K562 (cell line): ENCODE results near the gene KLRK1. TPM values are rescaled to one million over a fixed set of nuclear protein-coding genes. Genes with fewer than 3 reads are reported as not detected.

Source experiments
- BHLHE40 ChIP-seq: IDR thresholded peaks from 2 replicates; pipeline ENCODE4 v1.6.1; 2011; ENCODE audit warnings: low read length, improper control_type of control experiment
- BRF2 ChIP-seq: IDR thresholded peaks from 3 replicates; pipeline ENCODE4 v1.6.1; 2011; ENCODE audit warnings: borderline replicate concordance, mild to moderate bottlenecking; ENCODE audit not compliant: insufficient read length, insufficient read depth
- CHCHD3 ChIP-seq: fragments of 250-450 bp; sonication (Bioruptor Pico); IDR thresholded peaks from 2 replicates; pipeline ENCODE4 v2.1.2; 2022; ENCODE audit warnings: mild to moderate bottlenecking
- CTCF ChIP-seq, 3 experiments: IDR thresholded peaks in 2 of 3; conservative IDR thresholded peaks in 1 of 3; 2 replicates each; pipeline ENCODE4 v1.5.1; 2011 to 2012; ENCODE audit warnings: low read length in 3 of 3, mild to moderate bottlenecking in 3 of 3, control low read depth in 2 of 3, improper control_type of control experiment in 1 of 3, inconsistent platforms in 1 of 3, low read depth in 1 of 3, mixed read lengths in 1 of 3, moderate library complexity in 1 of 3; ENCODE audit not compliant: insufficient read depth in 2 of 3
- ETV6 ChIP-seq, 3 experiments: fragments of 150-350 bp in 1 of 3; sonication (generic) in 1 of 3; formaldehyde crosslinking in 1 of 3; IDR thresholded peaks; 2 replicates each; pipeline versions ENCODE4 v1.6.1 to v1.8.0; 2014 to 2022; ENCODE audit warnings: borderline replicate concordance in 2 of 3, low read depth in 2 of 3, antibody characterized with exemption in 1 of 3, low read length in 1 of 3, mild to moderate bottlenecking in 1 of 3, missing genetic modification reagents in 1 of 3
- FOXJ2 ChIP-seq: fragments of 200-800 bp; sonication (Bioruptor generic); IDR thresholded peaks from 2 replicates; pipeline ENCODE4 v1.6.1; 2016; ENCODE audit warnings: missing genetic modification characterization, missing compliant biosample characterization
- GTF2B ChIP-seq: IDR thresholded peaks from 2 replicates; pipeline ENCODE4 v1.6.1; 2011; ENCODE audit not compliant: insufficient read length; ENCODE audit errors: extremely low read depth
- RBFOX2 ChIP-seq: fragments of 200-400 bp; formaldehyde crosslinking; IDR thresholded peaks from 2 replicates; pipeline ENCODE4 v1.6.1; 2017; ENCODE audit warnings: low read depth, mild to moderate bottlenecking, low read length, moderate library complexity
- SMARCB1 ChIP-seq: IDR thresholded peaks from 2 replicates; pipeline ENCODE4 v1.6.1; 2011; ENCODE audit warnings: improper control_type of control experiment, low read depth; ENCODE audit not compliant: insufficient read length
- TFE3 ChIP-seq: fragments of 450-650 bp; formaldehyde crosslinking; IDR thresholded peaks from 2 replicates; pipeline ENCODE4 v1.4.0; 2020; ENCODE audit warnings: mild to moderate bottlenecking, mixed read lengths
- ZBTB26 ChIP-seq: fragments of 450-650 bp; formaldehyde crosslinking; IDR thresholded peaks from 2 replicates; pipeline ENCODE4 v1.4.0; 2022; ENCODE audit warnings: missing genetic modification characterization
- ZBTB5 ChIP-seq: fragments of 450-650 bp; IDR thresholded peaks from 2 replicates; pipeline ENCODE4 v1.6.1; 2017; ENCODE audit warnings: antibody characterized with exemption
- ZFP36 ChIP-seq: fragments of 150-350 bp; IDR thresholded peaks from 2 replicates; pipeline ENCODE4 v1.6.1; 2018; ENCODE audit warnings: low read length, low read depth; ENCODE audit not compliant: partially characterized antibody
- ZFP91 ChIP-seq: sonication (generic); formaldehyde crosslinking; IDR thresholded peaks from 2 replicates; pipeline ENCODE4 v1.8.0; 2022; ENCODE audit warnings: mild to moderate bottlenecking, missing genetic modification reagents
- polyA plus RNA-seq, 8 experiments: library from polyadenylated mRNA; depleted of rRNA in 4 of 8; stranded (reverse) in 5 of 8; unstranded in 3 of 8; fragments of >200 nt; fragmentation: Nextera tagmentation in 2 of 8; fragmentation: Illumina TruSeq in 1 of 8; extraction: Ambion mirVana in 2 of 8; extraction: Trizol in 1 of 8; gene quantifications; 2 replicates each; pipeline versions ENCODE4 v1.2.1 to v1.2.3, GENCODE V29; 2011 to 2014; ENCODE audit warnings: inconsistent platforms in 1 of 8, missing spikeins in 1 of 8
- total RNA-seq, 7 experiments: library from RNA; depleted of rRNA in 6 of 7; stranded (reverse); fragments of >200 nt in 6 of 7; fragmentation: Illumina TruSeq in 2 of 7; extraction: Trizol in 2 of 7; gene quantifications; 2 replicates each; pipeline versions ENCODE4 v1.2.1 to v1.2.3, GENCODE V29; 2011 to 2021; ENCODE audit warnings: low replicate concordance in 1 of 7

KLRK1 gene
- total and polyA plus RNA-seq, 9 of the 15 experiments (the other 6 are each of a cell fraction or from before 2014, with no cell fraction given), result 0.03 to 0.09 (median 0.06) TPM; not detected in 3

- TF ChIP-seq CTCF (IDR thresholded peaks at IDR 0.05 in 2 of 3, conservative IDR thresholded peaks at IDR 0.05 in 1 of 3; ENCODE audit: insufficient read depth in 2 of 3, low read depth in 1 of 3, low read length in 3 of 3) (no peak), GTF2B (no peak), ZBTB26 (no peak), RBFOX2 (peak; percentile 40; the same call in 1 of the 2 replicates), TFE3 (no peak), BRF2 (no peak), CHCHD3 (CRISPR knock-in tag) (no peak), BHLHE40 (peak; percentile 38; the same call in 1 of the 2 replicates), ZBTB5 (no peak), SMARCB1 (no peak), ZFP91 (CRISPR knock-in tag) (no peak), ETV6 (IDR thresholded peaks at IDR 0.05; ENCODE audit: borderline replicate concordance in 1 of 2, low read depth in 2 of 2, low read length in 1 of 2) (no peak), ETV6 (CRISPR knock-in tag; IDR thresholded peaks at IDR 0.05; ENCODE audit: borderline replicate concordance) (no peak), FOXJ2 (tag) (no peak), ZFP36 (no peak)
Measured at GRCh38 chr12:10363914-10364814, 25.7 kb downstream of the KLRK1 start (continued).
